H1 (cell line): ENCODE results near the gene MFAP3.

Experiments
- ASH2L ChIP-seq: fragments of 200-600, 300-600 bp; sonication (generic); IDR thresholded peaks from one replicate; pipeline ENCODE4 v1.7.1; 2017; ENCODE audit warnings: low read length
- CBX8 ChIP-seq: fragments of 300-800, 300-1000 bp; sonication (generic); IDR thresholded peaks from 2 replicates; pipeline ENCODE4 v1.7.1; 2016; ENCODE audit warnings: low read depth, low read length, borderline replicate concordance
- CEBPB ChIP-seq: IDR thresholded peaks from 2 replicates; pipeline ENCODE4 v1.6.1; 2012; ENCODE audit warnings: low read depth, low read length
- CTCF ChIP-seq, 3 experiments: IDR thresholded peaks; 1 replicate in 2 of 3; 2 replicates in 1 of 3; pipeline versions ENCODE4 v1.5.1 to v1.6.1; 2011; ENCODE audit warnings: low read length in 3 of 3, mild to moderate bottlenecking in 3 of 3, inconsistent platforms in 2 of 3, low read depth in 1 of 3, moderate library complexity in 1 of 3; ENCODE audit not compliant: insufficient read depth in 1 of 3; ENCODE audit errors: control extremely low read depth in 1 of 3
- EP300 ChIP-seq, 2 experiments: IDR thresholded peaks; 1 replicate in 1 of 2; 2 replicates in 1 of 2; pipeline ENCODE4 v1.6.1; 2011 to 2012; ENCODE audit warnings: low read depth in 2 of 2, low read length in 2 of 2, mild to moderate bottlenecking in 2 of 2, borderline replicate concordance in 1 of 2, inconsistent platforms in 1 of 2, moderate library complexity in 1 of 2
- EZH2 ChIP-seq: fragments of 200-600 bp; sonication (generic); IDR thresholded peaks from 2 replicates; pipeline ENCODE4 v1.7.1; 2012; ENCODE audit warnings: low read depth, mild to moderate bottlenecking, moderate library complexity, low read length, inconsistent platforms; ENCODE audit not compliant: severe bottlenecking
- JUND ChIP-seq: IDR thresholded peaks from 2 replicates; pipeline ENCODE4 v1.6.1; 2011; ENCODE audit warnings: mild to moderate bottlenecking, improper control_type of control experiment, low read length
- POU5F1 ChIP-seq: IDR thresholded peaks from 2 replicates; pipeline ENCODE4 v1.6.1; 2011; ENCODE audit warnings: low read depth, mild to moderate bottlenecking, low read length, moderate library complexity
- SP1 ChIP-seq: IDR thresholded peaks from 2 replicates; pipeline ENCODE4 v1.6.1; 2011; ENCODE audit warnings: low read depth, low read length
- SRF ChIP-seq: IDR thresholded peaks from 2 replicates; pipeline ENCODE4 v1.6.1; 2011; ENCODE audit warnings: mild to moderate bottlenecking, low read depth, low read length, moderate library complexity

DNA sequence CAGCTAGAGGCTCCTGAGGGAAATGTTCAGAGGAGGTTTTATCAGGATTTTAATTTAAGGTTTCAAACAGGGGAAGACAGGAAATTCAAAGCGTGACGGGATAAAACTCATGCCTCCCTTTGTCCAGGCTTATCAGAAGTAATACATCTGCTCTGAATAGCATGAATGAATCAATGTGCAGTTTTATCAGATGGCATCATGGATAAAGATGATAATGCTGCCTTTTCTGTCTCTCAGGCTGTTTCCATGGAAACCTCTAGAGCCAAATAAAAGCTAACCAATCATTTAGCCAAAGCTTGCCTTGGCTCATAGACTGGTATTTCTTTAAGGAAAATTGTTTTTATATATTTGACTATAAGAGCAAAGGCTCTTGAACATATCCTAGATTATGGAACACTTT lies 16.4 kb downstream of the MFAP3 start:
- no peak for TF ChIP-seq CTCF (IDR thresholded peaks at IDR 0.05; ENCODE audit: control extremely low read depth in 1 of 3, insufficient read depth in 1 of 3, low read depth in 1 of 3, low read length in 3 of 3)
- no peak for TF ChIP-seq EZH2
- no peak for TF ChIP-seq SRF
- TF ChIP-seq JUND: no peak
- no peak for TF ChIP-seq EP300 (IDR thresholded peaks at IDR 0.05; ENCODE audit: borderline replicate concordance in 1 of 2, low read depth in 2 of 2, low read length in 2 of 2)
- no peak for TF ChIP-seq CEBPB
- TF ChIP-seq CBX8: no peak
- no peak for TF ChIP-seq POU5F1
- TF ChIP-seq ASH2L: no peak
- TF ChIP-seq SP1: no peak
